HG02798 (cell line): ENCODE measurements around the gene ZFAND3.
"Not testable (repeated sequence)": the region's sequence is repeated elsewhere in the genome, so short reads cannot be mapped to it uniquely, and the experiment has no call there.

Experiments
- ATAC-seq: cut with Tn5 transposase; IDR thresholded peaks from one replicate; pipeline ENCODE4 v1.9.1; 2021; ENCODE audit warnings: mild to moderate bottlenecking; ENCODE audit not compliant: unreplicated experiment, poor library complexity

The ZFAND3 gene

GRCh38 chr6:37962481-37963080, 143.1 kb downstream of the ZFAND3 start:
- not testable (repeated sequence) for ATAC-seq

- ATAC-seq: peak; percentile 56
These were observed 146.6 kb downstream of the ZFAND3 start for GRCh38 chr6:37965964-37966676.

GRCh38 chr6:37966801-37967200, 147.3 kb downstream of the ZFAND3 start:
- ATAC-seq: no peak

- no peak for ATAC-seq
These were observed 148.1 kb downstream of the ZFAND3 start for GRCh38 chr6:37967651-37968050.

- ATAC-seq: no peak
These were observed 151.7 kb downstream of the ZFAND3 start for GRCh38 chr6:37971266-37971665.

- no peak for ATAC-seq
These were observed 152.3 kb downstream of the ZFAND3 start for GRCh38 chr6:37971711-37972390.

GRCh38 chr6:37972994-37973757, 153.6 kb downstream of the ZFAND3 start:
- no peak for ATAC-seq

GRCh38 chr6:37974381-37974780, 154.9 kb downstream of the ZFAND3 start:
- ATAC-seq: no peak

- ATAC-seq: no peak
These were observed 155.4 kb downstream of the ZFAND3 start for GRCh38 chr6:37974943-37975342.

GRCh38 chr6:37977715-37978114, 158.2 kb downstream of the ZFAND3 start:
- no peak for ATAC-seq

- ATAC-seq: no peak
These were observed 160.1 kb downstream of the ZFAND3 start for GRCh38 chr6:37979392-37980221.

GRCh38 chr6:37980222-37980595, 160.7 kb downstream of the ZFAND3 start:
- no peak for ATAC-seq

GRCh38 chr6:37981626-37982025, 162.1 kb downstream of the ZFAND3 start:
- ATAC-seq: no peak

GRCh38 chr6:37982317-37982716, 162.8 kb downstream of the ZFAND3 start:
- ATAC-seq: no peak

GRCh38 chr6:37983720-37984501, 164.4 kb downstream of the ZFAND3 start:
- ATAC-seq: no peak

GRCh38 chr6:37984578-37984977, 165.1 kb downstream of the ZFAND3 start:
- ATAC-seq: no peak

GRCh38 chr6:37985355-37985754, 165.8 kb downstream of the ZFAND3 start:
- ATAC-seq: no peak

GRCh38 chr6:37987018-37987417, 167.5 kb downstream of the ZFAND3 start:
- ATAC-seq: no peak

GRCh38 chr6:37987559-37987958, 168.0 kb downstream of the ZFAND3 start:
- ATAC-seq: no peak
